H1 (cell line): Measurements from ENCODE around the gene ETS1. TPM values are rescaled to one million over a fixed set of nuclear protein-coding genes. Genes with fewer than 3 reads are reported as not detected.

ENCODE experiments used
- CTCF ChIA-PET: fragments of 300-600 bp; sonication (Branson Sonifier 250); formaldehyde crosslinking; loops from one replicate; lab custom pipeline; 2021; ENCODE audit not compliant: partially characterized antibody; lab: Charles Lee
- POLR2A ChIA-PET: fragments of 300-600 bp; sonication (Branson Sonifier 250); formaldehyde crosslinking; loops from one replicate; lab custom pipeline; 2021; ENCODE audit warnings: inconsistent platforms; ENCODE audit not compliant: partially characterized antibody; lab: Charles Lee
- DNase-seq, 2 experiments: peaks; one replicate each; pipeline versions ENCODE4 v3.0.0 to v3.0.0-alpha.2; 2010 to 2022; ENCODE audit warnings: low spot score in 2 of 2, low read depth in 1 of 2, mixed read lengths in 1 of 2
- FAIRE-seq: peaks from 2 replicates; lab custom pipeline; 2011; peaks lifted over from hg19 to GRCh38; lab: Jason Lieb, UNC
- H2AFZ ChIP-seq: 2 replicates; pipeline ENCODE4 v1.8.1; 2012; ENCODE audit warnings: low read length, inconsistent platforms
- H2AK5ac ChIP-seq: 2 replicates; pipeline ENCODE4 v1.6.1; 2013; ENCODE audit warnings: low read depth, low read length
- H2BK120ac ChIP-seq: replicated peaks from 2 replicates; pipeline ENCODE3; 2013; ENCODE audit warnings: low read depth, low read length, inconsistent platforms
- H2BK12ac ChIP-seq: 2 replicates; pipeline ENCODE4 v1.6.1; 2013; ENCODE audit warnings: low read depth, low read length
- H2BK15ac ChIP-seq: 2 replicates; pipeline ENCODE4 v1.6.1; 2013; ENCODE audit warnings: low read length
- H2BK20ac ChIP-seq: 2 replicates; pipeline ENCODE4 v1.6.1; 2013; ENCODE audit warnings: low read length
- H2BK5ac ChIP-seq: 2 replicates; pipeline ENCODE4 v1.6.1; 2013; ENCODE audit warnings: low read depth, low read length
- H3K14ac ChIP-seq: 2 replicates; pipeline ENCODE4 v1.6.1; 2013; ENCODE audit warnings: inconsistent platforms; ENCODE audit not compliant: insufficient read length
- H3K18ac ChIP-seq: 2 replicates; pipeline ENCODE4 v1.6.1; 2013; ENCODE audit warnings: low read length; ENCODE audit errors: extremely low read depth
- H3K23ac ChIP-seq: 2 replicates; pipeline ENCODE4 v1.6.1; 2013; ENCODE audit warnings: inconsistent platforms; ENCODE audit not compliant: insufficient read length
- H3K23me2 ChIP-seq: 2 replicates; pipeline ENCODE4 v1.6.1; 2013; ENCODE audit warnings: low read depth, low read length
- H3K27ac ChIP-seq: 2 replicates; pipeline ENCODE4 v1.6.1; 2011; ENCODE audit warnings: low read depth, low read length, inconsistent platforms
- H3K27me3 ChIP-seq, 4 experiments: replicated peaks in 1 of 4; 1 replicate in 1 of 4; 2 replicates in 3 of 4; pipeline versions ENCODE4 v1.6.1 to v1.8.1; 2011 to 2013; ENCODE audit warnings: low read length in 3 of 4, mild to moderate bottlenecking in 3 of 4, inconsistent platforms in 2 of 4, mixed read lengths in 2 of 4, moderate library complexity in 1 of 4; ENCODE audit not compliant: control insufficient read depth in 3 of 4, insufficient read depth in 3 of 4; ENCODE audit errors: extremely low read depth in 1 of 4
- H3K36me3 ChIP-seq, 4 experiments: 2 replicates each; pipeline versions ENCODE4 v1.6.1 to v1.8.1; 2011 to 2013; ENCODE audit warnings: mild to moderate bottlenecking in 4 of 4, low read length in 3 of 4, moderate library complexity in 2 of 4, control low read depth in 1 of 4, inconsistent platforms in 1 of 4; ENCODE audit not compliant: insufficient read depth in 4 of 4, control insufficient read depth in 2 of 4
- H3K4ac ChIP-seq: replicated peaks from 2 replicates; pipeline ENCODE3; 2013; ENCODE audit warnings: low read length, low read depth, mixed read lengths, inconsistent platforms; ENCODE audit not compliant: insufficient read length
- H3K4me1 ChIP-seq, 4 experiments: replicated peaks in 1 of 4; 1 replicate in 1 of 4; 2 replicates in 3 of 4; pipeline versions ENCODE4 v1.6.1 to v1.8.1; 2011 to 2013; ENCODE audit warnings: low read length in 3 of 4, inconsistent platforms in 2 of 4, mixed read lengths in 1 of 4; ENCODE audit not compliant: insufficient read depth in 4 of 4, control insufficient read depth in 3 of 4
- H3K4me2 ChIP-seq, 2 experiments: 2 replicates each; pipeline versions ENCODE4 v1.6.1 to v1.8.1; 2011 to 2013; ENCODE audit warnings: low read depth in 2 of 2, low read length in 2 of 2, control low read depth in 1 of 2, inconsistent platforms in 1 of 2, mild to moderate bottlenecking in 1 of 2; ENCODE audit not compliant: insufficient read depth in 1 of 2
- H3K4me3 ChIP-seq, 4 experiments: fragments of 200-600, 300-600 bp in 1 of 4; sonication (generic), shearing (Covaris generic), sonication (Bioruptor Twin) in 1 of 4; 2 replicates each; pipeline versions ENCODE4 v1.5.1 to v1.8.1; 2011 to 2016; ENCODE audit warnings: low read length in 4 of 4, low read depth in 3 of 4, control low read depth in 2 of 4, inconsistent platforms in 2 of 4, mild to moderate bottlenecking in 2 of 4, mixed read lengths in 1 of 4, moderate library complexity in 1 of 4; ENCODE audit not compliant: insufficient read depth in 2 of 4; ENCODE audit errors: extremely low read depth in 1 of 4
- H3K56ac ChIP-seq: replicated peaks from 2 replicates; pipeline ENCODE3; 2013; ENCODE audit warnings: low read depth, mild to moderate bottlenecking, mixed read lengths, low read length, inconsistent platforms; ENCODE audit not compliant: insufficient read length
- H3K79me1 ChIP-seq: 2 replicates; pipeline ENCODE4 v1.6.1; 2013; ENCODE audit warnings: low read depth, low read length, control low read depth
- H3K79me2 ChIP-seq, 2 experiments: 2 replicates each; pipeline versions ENCODE4 v1.6.1 to v1.8.1; 2012 to 2013; ENCODE audit warnings: low read length in 2 of 2, mild to moderate bottlenecking in 2 of 2, inconsistent platforms in 1 of 2; ENCODE audit not compliant: insufficient read depth in 2 of 2, control insufficient read depth in 1 of 2
- H3K9ac ChIP-seq, 4 experiments: replicated peaks in 1 of 4; 1 replicate in 1 of 4; 2 replicates in 3 of 4; pipeline versions ENCODE4 v1.6.1 to v1.8.1; 2011 to 2013; ENCODE audit warnings: low read depth in 3 of 4, low read length in 3 of 4, control low read depth in 2 of 4, mild to moderate bottlenecking in 2 of 4, moderate library complexity in 2 of 4, inconsistent platforms in 1 of 4; ENCODE audit errors: extremely low read depth in 1 of 4
- H3K9me3 ChIP-seq, 2 experiments: 2 replicates each; pipeline versions ENCODE4 v1.6.1 to v1.8.1; 2012 to 2013; ENCODE audit warnings: mild to moderate bottlenecking in 2 of 2, moderate library complexity in 2 of 2, control low read depth in 1 of 2, inconsistent platforms in 1 of 2, low read depth in 1 of 2, low read length in 1 of 2, mixed read lengths in 1 of 2; ENCODE audit not compliant: insufficient read depth in 2 of 2
- H4K20me1 ChIP-seq, 2 experiments: replicated peaks in 1 of 2; 2 replicates each; pipeline versions ENCODE3 to v1.8.1; 2011 to 2013; ENCODE audit warnings: inconsistent platforms in 2 of 2, low read length in 2 of 2, mild to moderate bottlenecking in 1 of 2; ENCODE audit not compliant: insufficient read depth in 2 of 2, control insufficient read depth in 1 of 2
- H4K5ac ChIP-seq: 2 replicates; pipeline ENCODE4 v1.6.1; 2013; ENCODE audit warnings: low read length, low read depth, mixed read lengths, inconsistent platforms; ENCODE audit not compliant: insufficient read length
- H4K8ac ChIP-seq: 2 replicates; pipeline ENCODE4 v1.8.0; 2013; ENCODE audit warnings: mild to moderate bottlenecking, moderate library complexity, low read length, inconsistent platforms; ENCODE audit not compliant: insufficient read depth; ENCODE audit errors: extremely low read depth
- H4K91ac ChIP-seq: replicated peaks from 2 replicates; pipeline ENCODE3; 2013; ENCODE audit warnings: low read length, mixed read lengths, inconsistent platforms; ENCODE audit not compliant: insufficient read length
- FOSL1 ChIP-seq: IDR thresholded peaks from 2 replicates; pipeline ENCODE4 v1.6.1; 2011; ENCODE audit warnings: mild to moderate bottlenecking, low read depth, low read length, moderate library complexity; ENCODE audit not compliant: insufficient read depth
- GTF2F1 ChIP-seq: IDR thresholded peaks from 2 replicates; pipeline ENCODE4 v1.6.1; 2012; ENCODE audit warnings: low read depth, low read length, improper control_type of control experiment, borderline replicate concordance
- HDAC6 ChIP-seq: IDR thresholded peaks from one replicate; pipeline ENCODE4 v1.7.1; 2012; ENCODE audit warnings: low read depth, mild to moderate bottlenecking, inconsistent platforms, low read length, moderate library complexity
- NRF1 ChIP-seq: IDR thresholded peaks from 2 replicates; pipeline ENCODE4 v1.6.1; 2011; ENCODE audit warnings: mild to moderate bottlenecking, low read depth, low read length, improper control_type of control experiment
- PHF8 ChIP-seq: fragments of 200-600 bp; sonication (generic); conservative IDR thresholded peaks from 2 replicates; pipeline ENCODE4 v1.7.1; 2012; ENCODE audit warnings: low read depth, mild to moderate bottlenecking, inconsistent platforms, low read length, moderate library complexity
- POLR2AphosphoS5 ChIP-seq: IDR thresholded peaks from 2 replicates; pipeline ENCODE4 v1.6.1; 2011; ENCODE audit warnings: low read depth, low read length
- SP1 ChIP-seq: IDR thresholded peaks from 2 replicates; pipeline ENCODE4 v1.6.1; 2011; ENCODE audit warnings: low read depth, low read length
- WGBS, 2 experiments: shearing (Covaris generic) in 1 of 2; methylation state at CpG; one replicate each; pipeline versions ENCODE4 v1.1.6 to v1.1.7; 2013 to 2015; ENCODE audit warnings: low lambda C conversion rate in 2 of 2, mixed read lengths in 2 of 2, inconsistent platforms in 1 of 2, low coverage in 1 of 2, missing lambda C conversion rate in 1 of 2; ENCODE audit not compliant: insufficient replicate concordance in 2 of 2, insufficient coverage in 1 of 2, insufficient read length in 1 of 2; ENCODE audit errors: extremely low coverage in 1 of 2, missing lambda C conversion rate in 1 of 2; 5-methylcytosine and 5-hydroxymethylcytosine counted together
- polyA plus RNA-seq, 7 experiments: library from polyadenylated mRNA; depleted of rRNA in 3 of 7; stranded (reverse) in 5 of 7; unstranded in 2 of 7; fragments of >200 nt in 5 of 7; fragments of 200-250 nt in 2 of 7; gene quantifications; 1 replicate in 5 of 7; 2 replicates in 1 of 7; 4 replicates in 1 of 7; pipeline versions ENCODE4 v1.2.1 to v1.2.3, GENCODE V29; 2011 to 2013; ENCODE audit warnings: missing spikeins in 2 of 7, mixed read lengths in 2 of 7
- total RNA-seq: library from RNA; stranded (reverse); fragmentation: NEBNext Ultra II Directional; extraction: Animal tissue kit (Norgen Biotek cat#: 25700); gene quantifications from 2 replicates; pipeline ENCODE4 v1.2.1, GENCODE V29; 2021
- TF ChIP-seq, protein P1 (sequence below): IDR thresholded peaks from 2 replicates; pipeline ENCODE4 v1.6.1; 2012; ENCODE audit warnings: inconsistent platforms

Gene ETS1
- total and polyA plus RNA-seq, 2 of the 8 experiments (the other 6 are each of a cell fraction or from before 2014, with no cell fraction given), result 10.0 to 35.3 TPM

DNA sequence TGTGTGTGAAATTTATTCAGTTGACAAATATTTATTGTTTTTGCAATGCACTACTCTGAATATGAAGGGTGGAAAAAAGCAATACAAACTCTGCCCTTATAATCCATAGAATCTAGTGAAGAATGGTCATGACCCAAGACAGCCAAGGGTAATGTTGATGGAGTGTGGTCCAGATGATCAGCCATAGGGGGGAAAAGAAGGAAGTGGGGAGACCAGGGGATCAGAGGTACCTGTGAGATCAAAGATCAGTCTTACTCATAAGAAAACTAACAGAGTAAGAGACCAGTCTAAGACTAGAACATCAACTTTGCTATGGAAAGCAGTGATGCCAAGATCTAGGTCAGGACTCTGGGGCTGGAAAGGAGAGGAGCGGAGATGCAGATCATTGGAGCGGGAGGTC is 47.0 kb upstream of the ETS1 start:
- H3K27ac ChIP-seq, result no peak overlapping the region
- ChIA-PET CTCF (interaction anchor here (1.0 to 17.6 kb wide), 9 partner anchors 9 to 478 kb away, joined by 3 to 319 read pairs (median 24); no protein-coding TSS in a partner anchor), POLR2A (interaction anchor here (1.0 kb wide), 1 partner anchor 10 kb away, joined by 4 read pairs; no protein-coding TSS in a partner anchor)
- H3K56ac ChIP-seq, result no peak overlapping the region
- H4K5ac ChIP-seq, result no peak overlapping the region
- no peak overlapping the region for H3K4me2 ChIP-seq
- H4K8ac ChIP-seq, result no peak overlapping the region
- H3K18ac ChIP-seq, result no peak overlapping the region
- no peak overlapping the region for H2BK12ac ChIP-seq
- H3K79me1 ChIP-seq, result no peaks in the 10 kb centered on the region
- no peak for FAIRE-seq
- H3K4ac ChIP-seq, result no peak overlapping the region
- H3K27me3 ChIP-seq, result no peaks in the 10 kb centered on the region
- H3K4me1 ChIP-seq, result peaks cover 0 to 2% (median 1%) of the 10 kb centered on the region in 4 experiments; a peak in 1 of 7 replicates
- no peak overlapping the region for H2AK5ac ChIP-seq
- no peak overlapping the region for H3K9ac ChIP-seq
- no peak for DNase-seq
- H3K36me3 ChIP-seq, result no peaks in the 10 kb centered on the region
- no peak for TF ChIP-seq POLR2AphosphoS5
- TF ChIP-seq NRF1, result no peak
- no peak for TF ChIP-seq PHF8
- no peak for TF ChIP-seq SP1
- no peak for TF ChIP-seq FOSL1
- TF ChIP-seq, protein P1, sequence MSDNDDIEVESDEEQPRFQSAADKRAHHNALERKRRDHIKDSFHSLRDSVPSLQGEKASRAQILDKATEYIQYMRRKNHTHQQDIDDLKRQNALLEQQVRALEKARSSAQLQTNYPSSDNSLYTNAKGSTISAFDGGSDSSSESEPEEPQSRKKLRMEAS, result no peak
- no peak for TF ChIP-seq HDAC6
- TF ChIP-seq GTF2F1, result no peak
- WGBS, 2 experiments, result 79% methylated on average over 2 of the region's 2 CpGs; no CpG with 5 or more reads in 1 of the 2 experiments
- no peak overlapping the region for H4K91ac ChIP-seq
- H2BK20ac ChIP-seq, result no peak overlapping the region
- H3K23ac ChIP-seq, result no peak overlapping the region
- H3K23me2 ChIP-seq, result no peaks in the 10 kb centered on the region
- H3K79me2 ChIP-seq, result no peaks in the 10 kb centered on the region
- H3K14ac ChIP-seq, result no peak overlapping the region
- no peak overlapping the region for H2BK120ac ChIP-seq
- no peaks in the 10 kb centered on the region for H4K20me1 ChIP-seq
- H3K9me3 ChIP-seq, result no peaks in the 10 kb centered on the region
- no peak overlapping the region for H3K4me3 ChIP-seq
- no peak overlapping the region for H2AFZ ChIP-seq
- H2BK15ac ChIP-seq, result no peak overlapping the region
- no peak overlapping the region for H2BK5ac ChIP-seq
